Fibroblast of lung (primary cell): ENCODE results near the gene NUDCD3.

Experiments used
- EZH2 ChIP-seq: IDR thresholded peaks from 2 replicates; pipeline ENCODE4 v1.5.1; 2012; ENCODE audit warnings: low read length, control low read depth, mild to moderate bottlenecking; ENCODE audit errors: missing control alignments
- TF ChIP-seq, protein P1 (sequence below), 2 donors: IDR thresholded peaks in 1 of 2; conservative IDR thresholded peaks in 1 of 2; 1 replicate in 1 of 2; 2 replicates in 1 of 2; pipeline ENCODE4 v1.5.1; 2011 to 2012; ENCODE audit warnings: low read length in 2 of 2, control low read depth in 1 of 2, inconsistent platforms in 1 of 2, low read depth in 1 of 2, mild to moderate bottlenecking in 1 of 2

DNA sequence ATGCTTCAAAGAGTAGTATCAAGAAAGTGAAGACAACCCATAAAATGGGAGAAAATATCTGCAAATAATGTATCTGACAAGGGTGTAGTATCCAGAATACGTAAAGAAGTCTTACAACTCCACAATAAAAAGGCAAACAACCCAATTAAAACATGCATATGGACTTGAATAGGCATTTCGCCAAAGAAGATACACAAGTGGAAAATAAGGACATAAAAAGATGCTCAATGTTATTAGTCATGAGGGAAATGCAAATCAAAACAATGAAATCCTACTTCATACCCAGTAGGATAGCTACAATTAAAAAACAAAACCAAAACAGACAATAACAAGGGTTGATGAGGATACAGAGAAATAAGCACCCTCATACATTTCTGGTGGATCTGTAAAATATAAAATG, 79.2 kb downstream of the NUDCD3 start:
- TF ChIP-seq, protein P1, sequence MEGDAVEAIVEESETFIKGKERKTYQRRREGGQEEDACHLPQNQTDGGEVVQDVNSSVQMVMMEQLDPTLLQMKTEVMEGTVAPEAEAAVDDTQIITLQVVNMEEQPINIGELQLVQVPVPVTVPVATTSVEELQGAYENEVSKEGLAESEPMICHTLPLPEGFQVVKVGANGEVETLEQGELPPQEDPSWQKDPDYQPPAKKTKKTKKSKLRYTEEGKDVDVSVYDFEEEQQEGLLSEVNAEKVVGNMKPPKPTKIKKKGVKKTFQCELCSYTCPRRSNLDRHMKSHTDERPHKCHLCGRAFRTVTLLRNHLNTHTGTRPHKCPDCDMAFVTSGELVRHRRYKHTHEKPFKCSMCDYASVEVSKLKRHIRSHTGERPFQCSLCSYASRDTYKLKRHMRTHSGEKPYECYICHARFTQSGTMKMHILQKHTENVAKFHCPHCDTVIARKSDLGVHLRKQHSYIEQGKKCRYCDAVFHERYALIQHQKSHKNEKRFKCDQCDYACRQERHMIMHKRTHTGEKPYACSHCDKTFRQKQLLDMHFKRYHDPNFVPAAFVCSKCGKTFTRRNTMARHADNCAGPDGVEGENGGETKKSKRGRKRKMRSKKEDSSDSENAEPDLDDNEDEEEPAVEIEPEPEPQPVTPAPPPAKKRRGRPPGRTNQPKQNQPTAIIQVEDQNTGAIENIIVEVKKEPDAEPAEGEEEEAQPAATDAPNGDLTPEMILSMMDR (conservative IDR thresholded peaks at IDR 0.05 in 1 of 2, IDR thresholded peaks at IDR 0.05 in 1 of 2; ENCODE audit: low read depth in 1 of 2, low read length in 2 of 2), result no peak
- TF ChIP-seq EZH2, result no peak
